SU-DHL-6 (cell line): ENCODE measurements around the gene SMYD1.

Source experiments
- H2AFZ ChIP-seq: fragments of 200-600 bp; sonication (generic); 2 replicates; pipeline ENCODE4 v1.6.1; 2014; ENCODE audit warnings: low read depth, mild to moderate bottlenecking, moderate library complexity, mixed read lengths, antibody characterized with exemption, low read length; ENCODE audit not compliant: severe bottlenecking
- H3F3A ChIP-seq: fragments of 200-600 bp; shearing (Covaris generic); 2 replicates; pipeline ENCODE4 v1.6.0; 2016; ENCODE audit warnings: antibody characterized with exemption, mild to moderate bottlenecking; ENCODE audit not compliant: insufficient read depth
- H3K27ac ChIP-seq: fragments of 200-600 bp; sonication (generic); 2 replicates; pipeline ENCODE4 v1.5.1; 2016; ENCODE audit warnings: low read depth, mild to moderate bottlenecking, low read length, moderate library complexity, mixed read lengths
- H3K27me3 ChIP-seq: fragments of 200-600 bp; sonication (generic), shearing (Covaris generic); 2 replicates; pipeline ENCODE4 v1.6.0; 2014; ENCODE audit warnings: mild to moderate bottlenecking, low read length
- H3K36me3 ChIP-seq: fragments of 200-600 bp; sonication (generic); 2 replicates; pipeline ENCODE4 v1.6.1; 2014; ENCODE audit warnings: mild to moderate bottlenecking, low read length, mixed read lengths
- H3K4me2 ChIP-seq: fragments of 300-600, 200-600 bp; shearing (Covaris generic), sonication (generic); 2 replicates; pipeline ENCODE4 v1.6.0; 2014; ENCODE audit warnings: low read length, low read depth, mild to moderate bottlenecking; ENCODE audit not compliant: poor library complexity, severe bottlenecking
- H3K4me3 ChIP-seq: fragments of 200-600 bp; sonication (generic); 2 replicates; pipeline ENCODE4 v1.5.1; 2014; ENCODE audit warnings: antibody characterized with exemption, low read length, mild to moderate bottlenecking, mixed read lengths; ENCODE audit not compliant: insufficient read depth, poor library complexity, severe bottlenecking
- H3K79me2 ChIP-seq: fragments of 200-600 bp; sonication (generic); 2 replicates; pipeline ENCODE4 v1.6.1; 2014; ENCODE audit warnings: mild to moderate bottlenecking, low read length, moderate library complexity; ENCODE audit not compliant: insufficient read depth
- H3K9ac ChIP-seq: fragments of 200-600 bp; sonication (generic); 2 replicates; pipeline ENCODE4 v1.7.0; 2014; ENCODE audit warnings: mild to moderate bottlenecking, low read length
- H3K9me2 ChIP-seq: fragments of 200-600 bp; sonication (generic); replicated peaks from 2 replicates; pipeline ENCODE4 v1.6.1; 2014; ENCODE audit warnings: low read length; ENCODE audit not compliant: insufficient read depth
- H3K9me3 ChIP-seq: fragments of 200-600 bp; sonication (generic); 2 replicates; pipeline ENCODE4 v1.6.1; 2014; ENCODE audit warnings: low read length, mixed read lengths; ENCODE audit not compliant: insufficient read depth
- H4K20me1 ChIP-seq: fragments of 200-600 bp; sonication (generic); 2 replicates; pipeline ENCODE4 v1.6.1; 2014; ENCODE audit warnings: low read depth, mild to moderate bottlenecking, antibody characterized with exemption, low read length, moderate library complexity, mixed read lengths
- CTCF ChIP-seq: fragments of 200-600 bp; sonication (generic); IDR thresholded peaks from one replicate; pipeline ENCODE4 v1.5.1; 2017; ENCODE audit warnings: antibody characterized with exemption, mild to moderate bottlenecking, low read length, moderate library complexity; ENCODE audit not compliant: insufficient read depth, poor library complexity, severe bottlenecking
- EZH2phosphoT487 ChIP-seq: fragments of 200-600 bp; sonication (generic), shearing (Covaris generic); conservative IDR thresholded peaks from 2 replicates; pipeline ENCODE4 v1.6.1; 2018; ENCODE audit warnings: mild to moderate bottlenecking, antibody characterized with exemption, low read length, moderate library complexity, mixed read lengths

SMYD1 gene

GRCh38 chr2:88066543-88066942 lies 1.1 kb upstream of the SMYD1 start:
- Histone ChIP-seq H3K9ac (no peak overlapping the region), H3K4me2 (no peak overlapping the region), H3K27me3 (no peaks in the 10 kb centered on the region), H3K27ac (no peak overlapping the region), H3K9me3 (no peaks in the 10 kb centered on the region), H4K20me1 (no peaks in the 10 kb centered on the region), H3F3A (no peaks in the 10 kb centered on the region), H3K9me2 (no peaks in the 10 kb centered on the region), H3K4me3 (no peak overlapping the region), H3K79me2 (no peaks in the 10 kb centered on the region), H2AFZ (no peak overlapping the region), H3K36me3 (no peaks in the 10 kb centered on the region)
- TF ChIP-seq EZH2phosphoT487 (no peak), CTCF (no peak)

- H3K9me2 ChIP-seq, result no peaks in the 10 kb centered on the region
- no peaks in the 10 kb centered on the region for H3K79me2 ChIP-seq
- H2AFZ ChIP-seq, result no peak overlapping the region
- no peaks in the 10 kb centered on the region for H3K36me3 ChIP-seq
- H3K9me3 ChIP-seq, result no peaks in the 10 kb centered on the region
- no peak overlapping the region for H3K27ac ChIP-seq
- no peak for TF ChIP-seq CTCF
- TF ChIP-seq EZH2phosphoT487, result no peak
- no peak overlapping the region for H3K4me2 ChIP-seq
- H3K4me3 ChIP-seq, result no peak overlapping the region
- H3K27me3 ChIP-seq, result no peaks in the 10 kb centered on the region
- H4K20me1 ChIP-seq, result no peaks in the 10 kb centered on the region
- no peak overlapping the region for H3K9ac ChIP-seq
- H3F3A ChIP-seq, result no peaks in the 10 kb centered on the region
Observed at GRCh38 chr2:88067189-88067588, 436 bp upstream of the SMYD1 start.

GRCh38 chr2:88068044-88068443 lies 419 bp downstream of the SMYD1 start:
- no peaks in the 10 kb centered on the region for H3K36me3 ChIP-seq
- no peaks in the 10 kb centered on the region for H3K9me3 ChIP-seq
- no peaks in the 10 kb centered on the region for H3K79me2 ChIP-seq
- TF ChIP-seq CTCF, result no peak
- no peak for TF ChIP-seq EZH2phosphoT487
- H3K4me3 ChIP-seq, result no peak overlapping the region
- no peak overlapping the region for H3K4me2 ChIP-seq
- no peaks in the 10 kb centered on the region for H3F3A ChIP-seq
- no peaks in the 10 kb centered on the region for H4K20me1 ChIP-seq
- no peak overlapping the region for H2AFZ ChIP-seq
- no peak overlapping the region for H3K9ac ChIP-seq
- H3K27ac ChIP-seq, result no peak overlapping the region
- no peaks in the 10 kb centered on the region for H3K9me2 ChIP-seq
- H3K27me3 ChIP-seq, result no peaks in the 10 kb centered on the region
